SK-N-DZ (cell line): ENCODE measurements around the gene NCDN.
A peak's percentile ranks its signal among the peaks of the same experiment; 100 is the strongest.

Experiments
- DNase-seq: peaks from one replicate; pipeline ENCODE4 v3.0.0-alpha.2; 2015; ENCODE audit warnings: low spot score

Gene NCDN

DNA sequence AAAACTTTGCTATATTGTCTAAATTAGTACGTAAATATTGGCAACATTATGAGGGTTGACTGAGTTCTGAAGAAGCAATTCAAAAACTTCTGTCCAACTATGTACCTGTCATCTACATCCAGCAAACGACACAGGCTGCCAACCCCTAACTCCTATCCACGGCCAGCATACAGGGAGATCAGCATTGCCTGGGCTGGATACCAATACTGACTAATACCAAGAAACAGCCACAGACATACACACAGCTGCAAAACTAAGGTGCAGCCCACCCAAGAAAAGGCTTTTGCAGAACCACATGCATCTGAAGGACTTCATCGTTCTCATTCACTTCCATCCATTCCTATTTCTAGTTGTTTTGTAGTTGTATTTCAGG is 2.4 kb upstream of the NCDN start:
- DNase-seq: no peak

DNA sequence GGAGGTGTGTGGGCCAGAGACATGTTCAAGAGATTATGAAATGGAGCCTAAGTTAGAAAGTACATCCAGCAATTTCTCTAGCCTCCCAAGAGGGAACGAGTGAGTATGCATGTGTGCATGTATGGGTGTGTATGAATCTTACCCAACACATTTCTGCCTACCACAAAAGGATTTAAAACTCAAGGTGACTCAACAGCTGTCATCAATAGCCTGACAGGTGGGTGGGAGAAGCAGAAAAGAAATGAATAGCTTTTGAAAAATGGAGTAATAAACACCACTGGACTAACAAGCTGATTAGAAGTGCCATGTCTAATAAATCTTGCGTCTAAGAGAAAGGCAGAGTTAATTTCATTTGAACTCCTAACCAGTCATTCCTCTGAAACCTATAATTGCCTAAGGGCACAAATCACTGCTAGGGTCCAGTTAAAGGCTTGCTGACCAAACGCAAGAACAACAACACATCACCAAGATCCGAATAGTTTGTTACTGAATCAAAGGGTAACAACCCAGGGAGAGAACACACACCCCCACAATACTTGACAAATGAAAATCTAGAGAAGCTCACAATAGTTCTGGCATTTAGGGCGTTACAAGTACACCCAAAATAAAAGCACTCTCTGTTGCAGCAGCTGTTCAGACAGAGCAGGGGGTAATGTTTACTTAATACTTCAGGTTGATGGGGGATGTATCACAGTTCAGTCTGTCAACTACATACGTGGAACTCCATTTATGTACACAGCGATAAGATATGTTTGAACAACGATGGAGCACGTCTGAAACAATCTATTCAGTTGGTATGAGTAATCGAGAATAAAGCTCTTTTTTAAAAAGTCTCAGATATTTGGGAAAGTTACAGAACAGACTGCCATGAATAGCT is 1.8 kb upstream of the NCDN start:
- no peak for DNase-seq

DNA sequence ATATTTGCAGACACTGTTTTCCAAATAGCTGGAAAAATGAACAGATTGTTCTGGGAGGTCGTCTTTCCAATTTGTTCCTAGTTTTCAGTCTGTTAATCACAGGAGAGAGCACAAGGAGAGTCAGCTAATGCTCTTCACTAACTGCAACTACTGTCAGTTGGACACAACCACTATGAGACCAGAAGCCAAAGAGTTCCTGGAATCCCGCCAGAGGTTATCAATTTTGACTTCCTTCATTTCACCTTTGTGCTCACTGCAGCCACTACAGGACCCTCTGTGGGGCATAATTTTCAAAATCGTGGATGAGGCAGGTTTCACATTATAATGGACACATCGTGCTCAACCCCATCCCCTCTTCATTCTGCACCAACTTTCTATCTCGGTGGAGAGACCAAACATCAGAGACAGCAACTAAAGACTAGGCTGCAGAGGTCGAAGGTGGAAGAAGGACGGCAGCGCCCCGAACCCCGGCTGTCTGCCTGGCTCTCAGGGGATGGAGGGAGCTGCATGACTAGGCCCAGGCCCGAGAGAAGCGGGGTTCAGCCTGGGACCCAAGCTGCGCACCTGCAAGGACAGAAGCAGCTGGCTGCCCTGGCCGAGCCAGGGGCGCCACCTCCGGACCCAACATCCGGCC is 998 bp upstream of the NCDN start:
- DNase-seq: no peak

DNA sequence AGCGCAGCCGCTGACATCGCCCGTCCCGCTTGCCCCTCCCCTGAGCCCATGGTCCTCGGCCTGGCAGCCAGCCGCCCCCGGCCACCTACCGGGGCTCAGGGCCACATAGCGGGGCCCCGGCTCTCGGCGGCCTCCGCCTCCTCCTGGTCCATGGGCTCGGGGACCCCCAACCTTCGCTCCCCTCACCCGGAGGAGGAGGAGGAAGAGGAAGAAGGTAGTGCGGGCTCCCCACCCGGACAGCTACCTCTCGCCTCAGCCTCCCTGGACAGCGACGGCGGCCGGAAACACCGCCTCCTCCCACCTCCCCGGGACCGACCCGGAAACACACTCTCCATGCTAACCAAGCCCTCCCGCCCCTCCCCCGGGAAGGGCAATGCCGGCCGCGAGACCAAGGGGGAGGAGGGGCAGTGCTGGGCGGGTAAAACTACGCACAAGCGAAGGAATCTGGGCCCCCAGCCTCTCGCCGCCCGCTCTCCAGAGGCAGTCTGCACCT is 435 bp upstream of the NCDN start, which contains the start of gene KIAA0319L:
Gene KIAA0319L (minus strand): TSS at position 286 of the 493 bp plus-strand sequence. CDS start 2,912 bp downstream, outside the sequence.
- DNase-seq: peak; percentile 87

DNA sequence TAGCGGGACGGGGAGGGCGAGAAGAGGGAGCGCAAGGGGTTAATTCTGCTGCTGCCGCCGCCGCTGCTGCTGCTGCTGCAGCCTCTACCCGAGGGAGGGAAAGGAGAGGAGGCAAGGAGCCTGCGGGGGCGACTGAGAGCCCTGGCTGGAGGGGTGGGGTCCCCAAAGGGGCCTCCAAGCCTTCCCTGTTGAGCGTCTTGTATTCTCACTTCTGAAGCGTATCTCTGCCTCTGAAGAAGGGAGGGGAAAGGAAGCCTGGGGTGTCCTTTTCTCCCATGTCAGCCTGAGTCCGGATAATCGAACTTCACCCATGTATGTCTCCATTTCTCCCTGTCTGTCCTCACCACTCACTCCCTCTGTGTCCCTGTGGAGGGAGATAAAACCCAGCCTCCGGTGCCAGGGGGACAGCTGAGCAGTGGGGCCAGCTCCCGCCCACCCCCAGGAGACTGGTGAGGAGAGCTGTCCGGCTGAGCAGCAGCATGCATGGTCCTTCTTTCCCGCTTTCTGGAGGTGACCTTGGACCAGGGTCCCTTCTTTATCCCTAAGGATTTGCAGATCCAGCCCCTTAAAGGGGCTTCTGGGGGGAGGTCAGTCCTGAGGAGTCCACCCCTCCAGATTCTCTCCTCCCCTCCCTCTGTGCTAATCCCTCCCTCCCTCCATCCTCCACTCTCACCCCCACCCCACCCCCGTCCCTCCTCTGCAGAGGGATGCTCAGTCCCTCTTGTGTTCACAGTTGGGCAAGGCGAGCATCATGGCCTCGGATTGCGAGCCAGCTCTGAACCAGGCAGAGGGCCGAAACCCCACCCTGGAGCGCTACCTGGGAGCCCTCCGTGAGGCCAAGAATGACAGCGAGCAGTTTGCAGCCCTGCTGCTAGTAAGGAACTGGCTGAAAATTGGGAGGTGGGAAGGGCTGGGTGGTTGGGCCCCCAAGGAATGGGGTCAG is 1.0 kb downstream of the NCDN start:
- peak; percentile 44 for DNase-seq

DNA sequence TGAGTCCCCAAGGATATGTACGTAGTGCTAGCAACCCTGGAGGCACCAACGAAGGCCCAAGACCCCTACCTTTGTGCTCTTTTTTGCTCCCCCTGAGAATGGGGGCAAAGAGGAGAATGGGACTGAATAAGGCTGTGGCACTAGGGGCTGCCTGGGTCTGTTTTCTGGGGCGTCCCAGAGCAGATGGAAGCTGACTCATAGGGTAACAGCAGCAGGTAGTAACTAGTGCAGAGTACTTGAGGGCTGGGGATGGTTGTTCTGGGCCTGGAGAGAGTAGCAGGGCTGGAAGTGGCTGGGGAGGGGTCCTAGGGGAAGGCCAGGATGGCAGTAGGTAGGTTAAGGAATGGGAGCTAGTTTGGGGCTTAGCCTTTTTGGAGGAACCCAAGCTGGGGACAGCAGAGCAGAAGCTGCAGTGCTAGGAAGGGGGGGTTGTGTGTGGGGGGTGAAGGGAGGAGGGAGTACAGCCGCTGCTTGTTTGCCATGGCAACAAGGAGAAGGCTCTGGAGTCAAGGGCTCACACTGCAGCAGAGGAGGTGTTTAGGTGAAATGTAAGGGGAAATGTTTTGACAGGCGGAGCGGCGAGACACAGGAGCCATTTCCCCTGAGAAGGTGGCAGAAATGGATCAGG is 1.8 kb downstream of the NCDN start:
- DNase-seq: no peak

DNA sequence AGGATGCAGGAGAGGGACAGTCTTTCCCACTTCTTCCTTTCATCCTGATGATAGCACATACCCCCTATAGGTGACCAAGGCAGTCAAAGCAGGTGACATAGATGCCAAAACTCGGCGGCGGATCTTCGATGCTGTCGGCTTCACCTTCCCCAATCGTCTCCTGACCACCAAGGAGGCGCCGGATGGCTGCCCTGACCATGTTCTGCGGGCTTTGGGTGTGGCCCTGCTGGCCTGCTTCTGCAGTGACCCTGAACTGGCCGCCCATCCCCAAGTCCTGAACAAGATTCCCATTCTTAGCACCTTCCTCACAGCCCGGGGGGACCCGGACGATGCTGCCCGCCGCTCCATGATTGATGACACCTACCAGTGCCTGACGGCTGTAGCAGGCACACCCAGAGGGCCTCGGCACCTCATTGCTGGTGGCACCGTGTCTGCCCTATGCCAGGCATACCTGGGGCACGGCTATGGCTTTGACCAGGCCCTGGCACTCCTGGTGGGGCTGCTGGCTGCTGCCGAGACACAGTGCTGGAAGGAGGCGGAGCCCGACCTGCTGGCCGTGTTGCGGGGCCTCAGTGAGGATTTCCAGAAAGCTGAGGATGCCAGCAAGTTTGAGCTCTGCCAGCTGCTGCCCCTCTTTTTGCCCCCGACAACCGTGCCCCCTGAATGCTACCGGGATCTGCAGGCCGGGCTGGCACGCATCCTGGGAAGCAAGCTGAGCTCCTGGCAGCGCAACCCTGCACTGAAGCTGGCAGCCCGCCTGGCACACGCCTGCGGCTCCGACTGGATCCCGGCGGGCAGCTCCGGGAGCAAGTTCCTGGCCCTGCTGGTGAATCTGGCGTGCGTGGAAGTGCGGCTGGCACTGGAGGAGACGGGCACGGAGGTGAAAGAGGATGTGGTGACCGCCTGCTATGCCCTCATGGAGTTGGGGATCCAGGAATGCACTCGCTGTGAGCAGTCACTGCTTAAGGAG is 2.9 kb downstream of the NCDN start:
- no peak for DNase-seq

DNA sequence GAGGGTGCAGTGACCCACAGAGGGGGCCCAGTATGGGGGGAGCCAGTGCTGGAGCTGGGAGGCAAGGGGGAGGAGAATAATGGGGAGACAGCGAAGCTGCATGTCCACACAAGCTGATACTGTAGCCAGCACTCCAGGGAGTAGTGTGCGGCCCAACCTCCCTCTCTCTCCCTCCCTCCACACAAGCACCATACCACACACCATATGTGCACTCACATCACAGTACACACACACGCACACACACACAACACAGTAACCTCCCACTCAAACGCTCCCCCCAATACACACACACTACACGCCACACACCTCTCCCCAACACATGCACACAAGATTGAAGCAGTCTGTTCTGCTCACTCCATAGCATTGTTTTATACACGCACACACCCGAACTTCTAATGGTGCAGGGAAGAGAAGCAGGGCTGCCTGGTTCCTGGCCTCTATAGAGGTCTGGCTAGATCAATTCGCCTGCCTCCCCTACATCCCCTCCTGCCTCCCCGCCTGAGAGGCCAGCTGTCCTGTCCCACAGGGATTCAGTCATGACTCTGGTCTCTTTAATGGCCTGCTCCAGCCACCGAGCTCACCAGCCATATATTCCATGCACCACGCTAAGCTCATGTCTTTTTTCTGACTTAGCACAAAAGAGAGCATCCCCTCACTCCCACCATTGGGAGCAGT is 3.8 kb downstream of the NCDN start:
- no peak for DNase-seq

DNA sequence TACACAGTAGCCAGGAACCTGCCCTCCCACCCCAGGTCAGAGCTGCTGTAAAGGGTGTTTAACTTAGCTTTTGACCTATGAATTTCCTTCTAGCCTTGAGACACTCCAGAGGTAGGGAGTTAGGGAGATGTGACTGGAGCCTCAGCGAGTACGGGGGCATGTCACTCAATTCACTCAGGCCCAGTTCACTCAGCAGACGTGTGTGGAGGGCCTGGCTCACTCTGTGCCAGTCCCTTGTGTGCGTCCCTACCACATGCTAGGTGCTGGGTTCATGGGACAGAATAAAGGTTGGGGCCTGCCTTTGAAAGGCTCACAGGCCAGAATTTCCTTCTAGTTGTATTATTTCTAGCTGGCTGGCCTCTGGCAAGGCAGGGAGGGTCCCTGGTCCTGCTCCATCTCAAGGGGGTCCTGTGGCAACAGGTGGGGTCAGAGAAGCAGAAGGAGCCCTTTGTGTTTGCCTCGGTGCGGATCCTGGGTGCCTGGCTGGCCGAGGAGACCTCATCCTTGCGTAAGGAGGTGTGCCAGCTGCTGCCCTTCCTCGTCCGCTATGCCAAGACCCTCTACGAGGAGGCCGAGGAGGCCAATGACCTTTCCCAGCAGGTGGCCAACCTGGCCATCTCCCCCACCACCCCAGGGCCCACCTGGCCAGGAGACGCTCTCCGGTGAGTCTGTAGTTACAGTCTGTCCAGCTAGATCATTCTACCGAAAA is 4.5 kb downstream of the NCDN start:
- no peak for DNase-seq

DNA sequence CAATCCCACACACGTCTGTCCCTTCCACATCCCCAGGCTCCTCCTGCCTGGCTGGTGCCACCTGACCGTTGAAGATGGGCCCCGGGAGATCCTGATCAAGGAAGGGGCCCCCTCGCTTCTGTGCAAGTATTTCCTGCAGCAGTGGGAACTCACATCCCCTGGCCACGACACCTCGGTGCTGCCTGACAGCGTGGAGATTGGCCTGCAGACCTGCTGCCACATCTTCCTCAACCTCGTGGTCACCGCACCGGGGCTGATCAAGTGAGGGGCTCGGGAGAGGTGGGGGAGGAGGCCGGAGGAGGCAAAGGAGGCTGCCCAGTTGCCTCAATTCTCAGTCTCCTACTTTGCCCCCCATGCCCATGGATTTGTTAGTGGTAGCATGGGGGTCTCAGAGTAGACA is 5.6 kb downstream of the NCDN start:
- no peak for DNase-seq

DNA sequence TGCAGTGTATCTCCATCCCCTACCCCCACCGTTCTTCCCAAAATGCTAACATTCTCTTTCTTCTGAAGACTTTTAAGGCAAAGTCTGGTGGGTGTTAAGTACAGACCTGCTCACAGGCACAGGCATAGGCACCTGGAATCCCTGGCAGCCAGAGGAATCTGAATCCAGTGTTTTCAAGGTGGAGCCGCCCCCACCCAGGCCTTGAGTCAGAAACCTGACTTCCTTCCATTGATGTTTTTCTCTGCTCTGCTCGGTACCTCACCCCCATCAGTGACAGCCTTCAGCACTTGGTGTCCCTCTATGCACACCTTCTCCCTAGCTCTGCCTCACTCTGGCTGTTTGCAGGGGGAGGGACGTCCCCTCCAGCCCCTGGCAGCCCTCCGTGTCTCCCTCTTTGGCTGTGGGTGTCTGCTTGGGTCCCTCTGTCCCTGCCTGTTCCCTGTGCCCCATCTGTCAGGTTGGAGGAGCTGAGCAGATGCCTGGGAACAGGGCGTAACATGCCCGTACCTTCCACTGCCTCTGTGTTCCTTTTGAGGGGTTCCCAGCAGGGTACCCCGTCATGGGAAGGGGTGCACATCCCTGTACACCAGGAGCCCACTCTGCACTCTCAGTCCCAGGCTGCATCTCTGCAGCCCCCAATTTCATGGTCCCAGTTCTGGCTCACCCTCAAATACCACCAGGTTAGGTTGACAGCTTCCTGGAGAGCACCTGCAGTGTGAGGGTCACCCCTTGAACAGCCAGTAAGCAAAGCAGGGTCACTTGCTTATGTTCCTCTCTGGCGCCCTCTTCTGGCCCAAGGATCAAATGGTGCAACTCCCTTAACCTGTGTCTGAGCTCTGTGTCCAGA is 6.7 kb downstream of the NCDN start:
- DNase-seq: peak; percentile 72

DNA sequence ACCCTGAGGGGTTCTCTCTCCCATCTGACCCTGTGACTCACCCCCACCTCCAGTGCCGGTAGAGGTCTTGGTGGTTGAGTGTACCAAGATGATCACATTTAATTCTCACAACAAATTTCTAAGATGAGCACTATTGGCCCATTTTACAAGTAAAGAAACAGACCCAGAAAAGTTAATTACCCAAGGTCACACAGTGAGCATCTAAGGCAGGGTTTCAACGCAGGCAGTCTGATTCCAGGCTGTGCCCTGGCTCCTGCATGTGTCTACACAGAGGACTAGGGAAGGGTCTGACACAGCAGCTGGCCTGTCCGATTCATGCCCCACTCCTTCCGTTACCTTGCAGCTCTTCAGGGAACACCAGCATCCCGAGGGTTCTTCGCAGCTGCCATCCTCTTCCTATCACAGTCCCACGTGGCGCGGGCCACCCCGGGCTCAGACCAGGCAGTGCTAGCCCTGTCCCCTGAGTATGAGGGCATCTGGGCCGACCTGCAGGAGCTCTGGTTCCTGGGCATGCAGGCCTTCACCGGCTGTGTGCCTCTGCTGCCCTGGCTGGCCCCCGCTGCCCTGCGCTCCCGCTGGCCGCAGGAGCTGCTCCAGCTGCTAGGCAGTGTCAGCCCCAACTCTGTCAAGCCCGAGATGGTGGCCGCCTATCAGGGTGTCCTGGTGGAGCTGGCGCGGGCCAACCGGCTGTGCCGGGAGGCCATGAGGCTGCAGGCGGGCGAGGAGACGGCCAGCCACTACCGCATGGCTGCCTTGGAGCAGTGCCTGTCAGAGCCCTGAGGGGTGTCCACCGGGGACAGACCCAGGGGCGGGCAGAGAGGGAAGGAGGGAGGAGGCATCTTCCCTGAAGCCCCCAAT is 7.5 kb downstream of the NCDN start:
- no peak for DNase-seq

DNA sequence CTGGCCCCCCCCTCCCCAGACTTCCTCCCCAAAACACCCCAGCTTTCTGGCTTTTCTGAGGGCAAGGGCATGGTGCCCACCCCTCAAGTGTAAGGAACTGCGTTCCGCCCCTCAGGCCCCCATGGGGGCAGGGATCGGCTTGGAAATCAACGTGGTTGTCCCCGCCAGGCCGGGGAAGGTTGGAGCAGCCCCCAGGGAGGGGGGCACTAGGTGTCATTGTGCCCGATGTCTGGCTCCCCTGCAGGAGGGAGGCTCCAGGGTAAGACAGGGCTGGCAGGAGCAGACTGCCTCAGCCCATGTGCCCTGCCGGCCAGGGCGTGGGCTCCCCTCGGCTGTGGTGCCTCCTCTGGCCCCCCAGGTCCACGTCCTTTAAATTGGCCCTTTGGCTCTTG is 8.1 kb downstream of the NCDN start:
- no peak for DNase-seq

DNA sequence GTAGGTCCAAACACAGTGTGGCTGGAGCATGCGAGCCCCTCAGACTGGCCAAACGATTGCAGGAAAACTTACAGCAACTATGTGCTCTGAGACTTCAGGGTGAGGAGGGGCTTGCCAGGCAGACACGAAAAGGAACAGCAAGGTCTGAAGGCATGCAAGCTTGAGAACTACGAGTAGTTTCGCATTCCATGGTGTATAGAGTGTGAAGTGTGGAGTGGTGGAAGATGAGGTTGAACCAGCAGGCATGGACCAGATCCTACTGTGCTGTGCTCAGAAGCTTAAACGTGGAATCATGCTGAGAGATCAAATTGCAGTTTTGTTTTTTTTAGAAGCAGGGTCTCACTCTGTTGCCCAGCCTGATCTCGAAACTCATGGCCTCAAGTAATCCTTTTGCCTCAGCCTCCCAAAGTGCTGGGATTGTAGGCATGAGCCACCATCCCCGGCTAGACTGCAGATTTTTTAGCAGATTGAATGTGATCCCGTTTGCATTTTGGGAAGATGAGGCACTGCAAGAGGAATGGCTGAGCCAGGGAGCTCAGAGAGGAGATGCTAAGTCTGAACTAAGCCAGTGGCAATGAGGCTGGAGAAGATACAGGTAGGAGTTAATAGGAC is 10.5 kb downstream of the NCDN start:
- DNase-seq: no peak

DNA sequence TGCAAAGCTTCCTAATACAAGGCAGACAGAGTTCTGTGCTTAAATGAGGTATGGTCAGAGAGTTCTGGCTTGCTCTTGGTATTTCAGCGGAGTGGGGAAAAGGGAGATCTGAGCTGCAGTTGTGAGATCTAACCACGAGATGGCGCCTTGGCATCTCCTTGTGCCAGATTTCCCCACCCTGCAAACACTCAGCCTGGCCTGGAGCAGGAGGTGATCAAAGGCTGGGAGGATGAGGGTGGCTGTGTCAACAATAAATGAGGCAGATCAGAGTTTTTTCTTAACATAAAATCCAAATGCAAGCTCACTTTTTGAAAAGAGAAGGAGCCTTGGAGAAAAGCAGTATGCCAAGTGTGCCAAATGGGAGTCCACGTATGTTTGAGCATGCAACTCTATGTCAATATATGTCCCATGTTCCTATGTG is 11.4 kb downstream of the NCDN start:
- peak; percentile 69 for DNase-seq

DNA sequence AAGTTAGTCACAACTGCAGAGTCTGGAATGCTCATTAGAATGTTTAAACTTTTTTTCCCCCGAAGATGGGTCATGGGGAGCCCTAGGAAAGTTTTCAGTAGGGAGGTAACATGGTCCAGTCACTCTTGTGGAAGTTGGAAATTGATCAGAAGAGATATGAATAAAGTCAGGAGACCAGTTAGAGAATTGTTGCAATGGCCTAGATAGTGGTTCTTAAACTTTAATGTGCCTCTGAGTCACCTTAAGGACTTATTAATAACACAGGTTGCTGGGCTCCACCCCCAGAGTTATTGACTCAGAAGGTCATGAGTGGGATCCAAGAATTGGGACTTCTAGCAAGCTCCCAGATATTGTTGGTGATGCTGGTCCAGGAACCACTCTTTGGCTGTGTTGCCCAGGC is 12.3 kb downstream of the NCDN start:
- no peak for DNase-seq
